ENCODE results near the gene CSF1. TPM values are rescaled to one million over a fixed set of nuclear protein-coding genes. Genes with fewer than 3 reads are reported as not detected.

CSF1 gene
- total RNA-seq, 2 donors from 2014 or later: 46.8 to 95.4 TPM

- Mint-ChIP-seq H3K4me1 (no peaks in the 10 kb centered on the region), H3K27ac (no peak overlapping the region), H3K27me3 (peaks cover 12% of the 10 kb centered on the region), H3K36me3 (ENCODE audit: low read depth) (no peaks in the 10 kb centered on the region), H3K9me3 (no peaks in the 10 kb centered on the region), H3K4me3 (no peak overlapping the region)
- ATAC-seq (replicated peaks): no peak
These were observed 66.1 kb downstream of the CSF1 start for GRCh38 chr1:109976762-109977161.

GRCh38 chr1:109977225-109977624 lies 66.6 kb downstream of the CSF1 start:
- no peaks in the 10 kb centered on the region for H3K9me3 Mint-ChIP-seq
- H3K36me3 Mint-ChIP-seq (ENCODE audit: low read depth): no peaks in the 10 kb centered on the region
- peaks cover 12% of the 10 kb centered on the region for H3K27me3 Mint-ChIP-seq
- H3K27ac Mint-ChIP-seq: no peak overlapping the region
- ATAC-seq (replicated peaks): no peak
- no peaks in the 10 kb centered on the region for H3K4me1 Mint-ChIP-seq
- no peak overlapping the region for H3K4me3 Mint-ChIP-seq

GRCh38 chr1:109977657-109978378 lies 67.2 kb downstream of the CSF1 start:
- Mint-ChIP-seq H3K4me1 (no peaks in the 10 kb centered on the region), H3K36me3 (ENCODE audit: low read depth) (no peaks in the 10 kb centered on the region), H3K27me3 (peaks cover 12% of the 10 kb centered on the region), H3K27ac (no peak overlapping the region), H3K9me3 (no peaks in the 10 kb centered on the region), H3K4me3 (no peak overlapping the region)
- no peak for ATAC-seq (replicated peaks)

GRCh38 chr1:109978761-109979488 lies 68.3 kb downstream of the CSF1 start:
- Mint-ChIP-seq H3K27ac (no peak overlapping the region), H3K9me3 (no peaks in the 10 kb centered on the region), H3K36me3 (ENCODE audit: low read depth) (no peaks in the 10 kb centered on the region), H3K4me1 (no peaks in the 10 kb centered on the region), H3K27me3 (peaks cover 12% of the 10 kb centered on the region), H3K4me3 (no peak overlapping the region)
- ATAC-seq (replicated peaks): no peak

GRCh38 chr1:109979489-109980091 lies 68.9 kb downstream of the CSF1 start:
- peaks cover 2% of the 10 kb centered on the region for H3K36me3 Mint-ChIP-seq (ENCODE audit: low read depth)
- H3K27ac Mint-ChIP-seq: no peak overlapping the region
- no peaks in the 10 kb centered on the region for H3K4me1 Mint-ChIP-seq
- ATAC-seq (replicated peaks): no peak
- H3K27me3 Mint-ChIP-seq: peaks cover 12% of the 10 kb centered on the region
- H3K9me3 Mint-ChIP-seq: no peaks in the 10 kb centered on the region
- H3K4me3 Mint-ChIP-seq: no peak overlapping the region

Other genes with a start within 250 kb of the CSF1 start
- gene GSTM2, start 242.8 kb upstream of the CSF1 start, total RNA-seq: 10 to 100 TPM; 18.5 to 27.5 TPM
- 10 to 100 TPM in 1 of 2 donors, not detected in 1; 86.5 TPM for gene GSTM1, start 223.0 kb upstream of the CSF1 start, total RNA-seq
- gene GSTM5, start 198.6 kb upstream of the CSF1 start, total RNA-seq: not detected
- gene GSTM3, start 169.8 kb upstream of the CSF1 start, total RNA-seq: 10 to 100 TPM in 1 of 2 donors, 1 to 10 TPM in 1; 8.9 to 30.2 TPM
- not detected for gene EPS8L3, start 146.9 kb upstream of the CSF1 start, total RNA-seq
- gene AHCYL1, start 73.9 kb downstream of the CSF1 start, total RNA-seq: 10 to 100 TPM; 60.1 to 80.8 TPM
- 10 to 100 TPM; 21.4 to 31.1 TPM for gene STRIP1, start 123.8 kb downstream of the CSF1 start, total RNA-seq
- gene ALX3, start 159.8 kb downstream of the CSF1 start, total RNA-seq: not detected
- gene UBL4B, start 201.6 kb downstream of the CSF1 start, total RNA-seq: not detected
- not detected for gene SLC6A17, start 239.6 kb downstream of the CSF1 start, total RNA-seq